GM21381 (cell line): ENCODE results near the gene MAGEB1.

Experiments
- ATAC-seq: cut with Tn5 transposase; IDR thresholded peaks from one replicate; pipeline ENCODE4 v1.9.1; 2021; ENCODE audit warnings: mild to moderate bottlenecking, moderate library complexity; ENCODE audit not compliant: unreplicated experiment

MAGEB1 gene

GRCh38 chrX:30246769-30247489 is at the start of gene MAGEB1:
MAGEB1 (plus strand) TSS chrX:30247146; CDS start chrX:30250494, 3,348 bp downstream.
- no peak for ATAC-seq

- no peak for ATAC-seq
Observed at GRCh38 chrX:30212172-30212571, 34.8 kb upstream of the MAGEB1 start.

GRCh38 chrX:30215357-30215843 is 31.5 kb upstream of the MAGEB1 start, which contains the start of gene MAGEB2:
MAGEB2 (plus strand) TSS chrX:30215563; CDS start chrX:30218581, 3,018 bp downstream.
- no peak for ATAC-seq

- ATAC-seq = no peak
Observed at GRCh38 chrX:30217465-30217864, 29.5 kb upstream of the MAGEB1 start.

- ATAC-seq = no peak
Observed at GRCh38 chrX:30219372-30219771, 27.6 kb upstream of the MAGEB1 start.

GRCh38 chrX:30220661-30221060 is 26.3 kb upstream of the MAGEB1 start:
- ATAC-seq = no peak

- ATAC-seq = no peak
Observed at GRCh38 chrX:30224536-30224935, 22.4 kb upstream of the MAGEB1 start.

- ATAC-seq = no peak
Observed at GRCh38 chrX:30228526-30228925, 18.4 kb upstream of the MAGEB1 start.

- ATAC-seq = no peak
Observed at GRCh38 chrX:30230395-30230794, 16.6 kb upstream of the MAGEB1 start, which contains the start of gene MAGEB3. MAGEB3 (plus strand) TSS chrX:30230657; CDS start chrX:30235925, 5,268 bp downstream.

GRCh38 chrX:30241724-30242415 is 5.1 kb upstream of the MAGEB1 start, which contains the start of gene MAGEB4:
MAGEB4 (plus strand) TSS chrX:30242000; CDS start chrX:30242136, 136 bp downstream.
- ATAC-seq = no peak

- no peak for ATAC-seq
Observed at GRCh38 chrX:30248854-30249253, 1.9 kb downstream of the MAGEB1 start.

GRCh38 chrX:30253257-30253656 is 6.3 kb downstream of the MAGEB1 start:
- ATAC-seq = peak; percentile 59

GRCh38 chrX:30259927-30260326 is 13.0 kb downstream of the MAGEB1 start:
- ATAC-seq = no peak

- ATAC-seq = no peak
Observed at GRCh38 chrX:30261012-30261411, 14.1 kb downstream of the MAGEB1 start.

- no peak for ATAC-seq
Observed at GRCh38 chrX:30262763-30263162, 15.8 kb downstream of the MAGEB1 start.

- ATAC-seq = no peak
Observed at GRCh38 chrX:30270639-30271038, 23.7 kb downstream of the MAGEB1 start.

GRCh38 chrX:30275498-30275897 is 28.6 kb downstream of the MAGEB1 start:
- no peak for ATAC-seq

- no peak for ATAC-seq
Observed at GRCh38 chrX:30278365-30278764, 31.4 kb downstream of the MAGEB1 start.

- ATAC-seq = no peak
Observed at GRCh38 chrX:30280428-30280827, 33.5 kb downstream of the MAGEB1 start.

- ATAC-seq = no peak
Observed at GRCh38 chrX:30282527-30282926, 35.6 kb downstream of the MAGEB1 start.

GRCh38 chrX:30283456-30284200 is 36.7 kb downstream of the MAGEB1 start:
- ATAC-seq = no peak
